UCSD-AML1 (cell line): ENCODE data around the gene ANKMY1.

Experiments used
- DNase-seq: peaks from one replicate; lab custom pipeline; 2025; ENCODE audit not compliant: unreplicated experiment; lab: John Stamatoyannopoulos, UW

Gene ANKMY1

DNA sequence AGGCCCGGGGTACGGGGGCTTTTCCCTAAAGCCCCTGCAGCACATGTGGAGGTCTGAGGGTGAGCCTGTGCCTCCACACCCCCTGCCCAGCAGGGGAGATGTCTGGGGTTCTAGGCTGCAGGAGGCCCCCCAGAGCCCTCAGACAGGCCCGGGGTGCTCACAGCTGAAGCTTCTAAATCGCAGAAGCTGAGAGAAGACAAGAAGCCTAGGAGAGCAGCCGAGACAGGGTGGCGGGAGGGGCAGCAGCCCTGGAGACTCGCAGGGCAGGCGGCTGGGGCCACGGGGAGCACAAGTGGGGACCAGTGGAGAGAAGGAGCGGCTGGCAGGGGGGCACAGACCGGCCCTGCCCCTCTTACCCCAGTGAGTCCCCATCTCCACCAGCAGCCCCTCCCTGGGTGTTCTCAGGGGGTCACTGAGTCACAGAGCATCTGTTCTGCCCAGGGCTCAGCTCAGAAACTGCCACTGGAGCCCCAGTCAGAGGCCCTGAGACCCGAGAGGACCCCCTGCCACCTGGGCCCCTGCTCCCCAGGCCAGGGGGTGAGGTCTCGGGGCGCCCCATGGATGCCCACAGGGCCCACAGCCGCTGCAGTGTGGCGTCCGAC is 96.2 kb downstream of the ANKMY1 start:
- DNase-seq: no peak

DNA sequence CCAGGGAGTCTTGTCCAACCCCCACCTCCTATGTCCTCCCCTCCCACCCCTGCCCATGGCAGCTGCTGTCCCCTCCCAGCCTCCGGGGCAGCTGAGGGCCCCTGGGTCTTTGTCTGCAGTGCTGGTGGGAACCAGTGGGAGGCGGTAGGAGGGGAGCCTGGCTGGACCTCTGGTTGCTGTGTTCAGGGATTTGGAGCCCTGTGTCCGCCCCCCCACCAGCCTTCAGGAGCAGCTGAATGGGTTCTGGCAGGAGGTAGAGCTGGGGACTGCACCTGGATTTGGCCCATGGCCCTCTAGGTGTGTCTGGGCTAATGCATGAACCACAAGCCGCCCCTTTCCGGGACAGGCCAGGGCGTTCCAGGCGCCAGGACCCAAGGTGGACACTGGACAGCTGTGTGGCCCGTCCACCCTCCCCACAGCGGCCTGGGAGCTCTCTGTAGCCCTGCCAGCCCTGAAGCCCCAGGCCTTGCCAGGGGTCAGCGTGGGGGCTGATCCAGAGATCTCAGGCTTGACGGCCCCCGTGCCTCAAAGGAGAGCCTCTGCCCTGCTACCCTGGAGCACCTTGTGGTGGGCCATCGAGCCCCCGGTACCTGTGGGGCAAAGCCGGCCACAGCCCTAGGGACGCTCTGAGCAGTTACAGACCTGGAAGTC is 96.9 kb downstream of the ANKMY1 start:
- DNase-seq: no peak

DNA sequence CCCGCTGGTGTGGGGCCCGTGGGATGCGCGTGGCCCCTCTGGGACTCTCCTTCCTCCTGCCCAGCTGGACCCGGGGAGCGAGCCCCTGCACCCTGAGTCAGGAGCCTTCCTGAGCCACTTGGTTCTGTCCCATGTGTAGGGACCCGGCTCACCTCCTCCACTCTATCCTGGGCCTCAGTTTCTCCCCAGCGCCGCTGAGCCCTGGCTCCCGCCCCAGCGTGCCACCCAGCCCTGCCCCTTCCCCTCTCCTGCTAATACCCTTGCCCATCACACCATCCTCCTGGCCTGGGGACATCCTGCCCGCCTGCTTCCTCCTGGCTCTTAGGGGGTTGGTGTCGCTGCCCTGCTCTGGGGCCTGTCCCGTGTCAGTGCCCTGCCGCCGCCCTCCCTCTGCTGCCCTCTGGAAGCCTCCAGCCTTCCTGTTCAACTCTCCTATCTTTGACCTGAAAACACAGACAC is 97.5 kb downstream of the ANKMY1 start:
- no peak for DNase-seq

DNA sequence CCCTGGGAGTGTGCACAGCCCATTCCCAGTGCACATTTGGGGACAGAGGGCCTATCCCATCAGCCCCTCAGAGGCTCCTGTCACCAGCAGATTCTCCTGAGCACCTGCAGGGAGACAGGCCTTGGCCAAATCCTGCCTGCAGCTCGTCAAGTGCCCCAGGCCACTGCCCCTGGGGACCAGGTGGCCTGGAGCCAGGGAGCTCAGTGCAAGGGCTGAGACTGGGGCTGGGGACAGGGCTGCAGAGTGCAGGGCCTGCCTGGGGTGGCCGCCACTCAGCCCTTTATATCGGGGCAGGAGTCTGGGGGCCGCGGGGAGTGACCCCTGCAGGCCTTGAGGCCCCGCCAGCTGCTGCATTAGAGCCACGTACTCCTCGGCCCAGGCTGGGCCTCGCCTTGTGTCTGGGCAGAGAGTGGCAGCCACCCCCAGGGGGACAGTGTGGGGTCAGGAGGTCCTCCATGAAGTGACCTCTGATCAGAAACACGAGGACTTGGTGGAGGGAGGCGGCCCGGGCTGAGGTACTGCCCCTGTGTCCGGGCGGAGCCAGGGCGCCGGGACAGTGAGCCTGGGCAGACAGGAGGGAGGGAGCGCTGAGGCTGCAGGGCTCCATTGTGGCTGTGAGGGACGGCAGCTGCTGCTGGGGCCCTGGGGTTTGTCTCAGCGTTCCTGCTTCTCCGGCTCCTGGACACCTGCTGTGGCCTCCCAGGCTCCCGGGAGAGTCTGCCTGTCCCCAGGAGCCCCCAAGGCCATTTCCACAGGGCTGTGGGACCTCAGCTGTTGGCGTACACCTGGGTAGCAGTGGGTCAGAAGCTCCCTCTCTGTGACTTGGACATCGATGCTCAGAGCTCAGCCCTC is 98.2 kb downstream of the ANKMY1 start:
- no peak for DNase-seq

DNA sequence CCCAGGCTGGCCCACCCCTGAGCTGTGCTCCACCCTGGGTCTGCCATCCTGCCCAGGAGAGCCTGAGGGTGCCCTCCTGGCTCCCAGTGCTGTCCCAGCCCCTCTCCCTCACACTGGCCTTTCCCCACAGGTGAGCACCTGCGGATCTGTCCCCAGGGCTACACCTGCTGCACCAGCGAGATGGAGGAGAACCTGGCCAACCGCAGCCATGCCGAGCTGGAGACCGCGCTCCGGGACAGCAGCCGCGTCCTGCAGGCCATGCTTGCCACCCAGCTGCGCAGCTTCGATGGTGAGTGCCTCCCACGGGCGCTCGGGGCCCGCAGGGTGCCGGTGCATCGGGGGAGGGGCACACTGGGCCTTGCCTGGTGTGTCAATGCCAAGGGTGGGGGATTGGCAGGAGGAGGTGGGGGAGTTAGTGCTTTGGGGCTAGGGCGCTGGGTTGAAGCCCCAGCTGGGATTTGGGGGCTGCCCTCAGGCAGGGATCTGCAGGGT is 98.8 kb downstream of the ANKMY1 start:
- no peak for DNase-seq

DNA sequence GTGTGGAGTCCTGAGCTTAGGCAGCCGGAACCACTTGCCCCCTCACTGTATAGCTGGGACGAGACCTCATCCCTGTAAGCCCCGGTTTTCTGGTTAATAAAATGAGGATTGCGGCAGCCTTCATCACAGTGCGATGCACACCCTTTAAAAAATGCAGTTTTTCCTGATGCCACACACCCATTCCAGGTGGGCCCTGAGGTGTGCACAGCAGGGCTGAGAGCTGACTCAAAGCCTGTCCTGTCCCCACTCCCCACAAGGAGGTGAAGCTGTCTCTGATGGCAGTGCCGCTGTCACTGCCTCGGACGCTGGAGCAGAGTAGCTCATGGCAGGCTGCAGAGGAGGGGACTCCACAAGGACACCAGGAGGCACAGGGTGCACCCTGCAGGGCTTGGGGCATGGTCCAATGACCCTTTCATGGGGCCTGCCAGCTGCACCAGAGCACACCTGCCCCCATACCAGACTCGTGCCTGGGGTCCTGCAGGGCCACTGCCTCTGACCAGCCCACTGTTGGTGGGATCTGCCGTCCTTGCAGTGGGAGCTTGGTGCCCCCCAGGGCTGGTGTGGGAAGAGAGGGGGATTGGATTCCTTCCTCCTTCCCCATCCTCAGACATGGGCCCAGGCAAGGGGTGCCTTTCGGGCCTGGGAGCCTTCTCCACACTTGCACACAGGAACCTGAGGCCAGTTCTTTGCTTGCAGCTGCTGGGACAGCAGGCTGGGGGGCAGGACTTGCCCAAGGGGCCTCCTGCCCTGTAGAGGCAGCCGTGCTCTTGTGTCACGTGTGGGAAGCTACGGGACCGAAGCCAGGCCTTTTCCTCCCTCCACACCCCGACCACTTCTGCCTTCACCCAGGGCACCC is 99.5 kb downstream of the ANKMY1 start:
- DNase-seq: no peak

DNA sequence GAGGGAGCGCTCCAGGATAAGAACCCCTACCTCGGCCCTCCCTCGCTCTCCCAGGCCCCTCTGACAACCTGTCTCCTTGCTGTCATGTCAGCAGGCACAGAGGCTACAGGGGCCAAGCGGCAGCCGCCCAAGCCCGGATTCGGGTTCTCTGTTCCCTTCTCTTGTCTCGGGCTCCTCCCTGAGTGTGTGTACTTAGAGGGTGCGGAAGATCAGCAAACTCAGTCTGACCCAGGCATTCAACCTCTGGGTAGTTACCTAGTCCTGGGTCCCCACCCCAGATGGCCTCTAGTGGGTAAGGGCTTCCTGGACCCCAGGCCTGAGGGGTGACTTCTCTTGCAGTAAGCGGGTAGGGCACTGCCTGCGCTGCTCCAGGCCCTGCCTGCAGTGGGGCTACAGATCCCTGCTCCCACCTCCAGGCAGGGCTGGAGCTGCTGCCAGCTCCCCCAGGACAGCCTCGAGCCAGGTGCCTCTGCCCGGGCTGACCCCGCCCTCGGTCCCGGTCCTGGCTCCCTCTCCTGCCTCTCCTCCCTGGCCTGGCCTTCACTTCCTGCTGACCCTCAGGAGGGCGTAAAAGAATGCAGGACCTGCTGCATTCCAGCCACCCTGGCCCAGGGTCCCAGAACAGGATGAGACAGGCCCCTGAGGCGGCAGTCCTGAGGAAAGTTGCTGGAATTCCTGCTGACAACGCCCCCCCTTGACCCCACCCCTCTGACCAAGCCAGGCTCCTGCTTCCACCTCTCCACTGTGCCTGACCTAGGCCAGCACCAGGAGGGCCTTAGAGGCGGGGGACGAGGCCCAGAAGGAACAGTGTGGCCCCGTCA is 100.4 kb downstream of the ANKMY1 start:
- no peak for DNase-seq

DNA sequence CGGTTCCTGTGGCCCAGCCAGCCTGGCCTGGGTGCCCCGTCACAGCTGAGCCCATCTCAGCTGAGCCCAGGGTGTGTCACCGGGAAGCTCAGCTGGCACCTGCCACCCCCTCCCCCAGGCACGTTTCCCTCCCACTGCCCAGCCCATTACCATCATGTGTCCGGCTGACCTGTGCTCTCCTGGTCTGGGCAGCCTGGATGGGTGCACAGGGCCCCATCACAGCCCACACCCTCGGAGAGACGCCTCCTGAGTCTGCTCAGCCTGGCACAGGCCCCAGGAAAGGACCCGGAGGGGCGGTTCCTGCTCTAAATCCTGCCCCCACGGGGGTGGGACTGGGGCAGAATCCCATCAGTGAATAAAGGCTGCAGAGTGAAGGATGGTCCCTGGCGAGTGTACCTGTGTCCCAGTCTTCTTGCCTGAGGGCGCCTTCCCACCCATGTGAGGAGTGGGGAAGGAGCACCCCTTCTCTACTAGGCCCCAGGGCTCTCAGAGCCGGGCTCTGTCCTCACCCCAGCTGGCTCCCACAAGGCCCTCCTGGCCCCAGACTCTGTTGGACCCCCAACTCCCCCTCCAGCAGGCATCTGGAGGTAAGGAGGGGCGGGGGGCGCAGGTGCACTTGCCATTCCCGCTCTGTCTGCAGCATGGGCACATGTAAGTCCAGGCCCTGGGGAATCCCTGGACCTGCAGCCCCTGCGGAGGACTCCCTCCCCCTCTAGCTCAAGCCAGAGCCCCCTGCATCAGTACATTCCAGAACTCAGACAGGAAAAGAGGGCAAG is 101.2 kb downstream of the ANKMY1 start:
- DNase-seq: no peak

DNA sequence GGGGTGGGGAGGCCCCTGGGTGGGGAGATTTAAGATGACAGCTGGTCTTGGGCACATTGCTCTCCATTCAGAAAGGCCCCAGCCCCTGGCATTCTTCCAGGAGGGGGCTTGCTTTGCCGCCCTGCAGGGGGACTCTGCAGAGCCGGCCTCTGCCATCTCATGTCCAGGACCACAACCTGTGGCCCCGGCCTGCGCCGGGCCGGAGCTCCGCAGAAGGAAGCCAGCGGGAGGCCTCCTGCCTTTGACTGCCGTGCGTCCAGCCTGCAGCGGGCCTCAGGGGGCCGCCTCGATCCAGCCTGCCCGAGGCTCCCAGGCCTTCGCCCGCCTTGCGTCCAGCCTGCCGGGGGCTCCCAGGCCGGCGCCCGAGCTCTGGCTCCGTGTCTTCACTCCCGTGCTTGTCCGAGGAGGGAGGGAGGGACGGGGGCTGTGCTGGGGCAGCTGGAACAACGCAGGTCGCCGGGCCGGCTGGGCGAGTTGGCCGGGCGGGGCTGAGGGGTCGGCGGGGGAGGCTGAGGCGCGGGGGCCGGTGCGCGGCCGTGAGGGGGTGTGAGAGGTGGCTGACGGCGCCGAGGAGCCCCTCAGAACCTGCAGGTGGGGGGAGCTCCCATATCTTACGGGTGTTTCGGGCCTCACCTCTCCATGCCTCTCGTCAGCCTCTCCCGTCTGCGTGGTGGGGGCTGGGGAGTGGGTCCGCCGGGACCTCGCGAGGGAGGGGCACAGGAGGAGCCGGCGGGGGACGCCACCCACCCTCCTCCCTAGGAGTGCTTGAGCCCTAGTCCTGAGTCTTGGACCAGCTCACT is 101.9 kb downstream of the ANKMY1 start:
- DNase-seq: no peak

DNA sequence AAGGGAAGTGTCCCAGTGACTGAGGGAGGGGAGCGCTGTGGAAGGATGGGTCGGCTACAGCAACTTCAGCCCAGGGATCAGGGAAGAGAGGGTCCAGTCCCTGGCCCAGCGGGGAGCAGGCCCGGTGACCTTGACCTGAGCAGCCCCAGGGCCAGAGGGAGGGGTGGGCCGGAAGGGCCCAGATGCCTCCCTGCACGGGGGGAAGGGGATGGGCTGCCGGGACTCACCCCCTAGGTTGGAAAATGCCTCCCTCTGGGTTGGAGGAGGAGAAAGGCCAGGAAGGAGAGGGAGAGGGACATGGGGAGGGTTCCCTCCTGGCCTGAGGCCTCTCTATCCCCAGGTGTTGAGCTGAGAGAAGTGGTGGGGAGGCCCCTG is 102.5 kb downstream of the ANKMY1 start:
- DNase-seq: no peak

DNA sequence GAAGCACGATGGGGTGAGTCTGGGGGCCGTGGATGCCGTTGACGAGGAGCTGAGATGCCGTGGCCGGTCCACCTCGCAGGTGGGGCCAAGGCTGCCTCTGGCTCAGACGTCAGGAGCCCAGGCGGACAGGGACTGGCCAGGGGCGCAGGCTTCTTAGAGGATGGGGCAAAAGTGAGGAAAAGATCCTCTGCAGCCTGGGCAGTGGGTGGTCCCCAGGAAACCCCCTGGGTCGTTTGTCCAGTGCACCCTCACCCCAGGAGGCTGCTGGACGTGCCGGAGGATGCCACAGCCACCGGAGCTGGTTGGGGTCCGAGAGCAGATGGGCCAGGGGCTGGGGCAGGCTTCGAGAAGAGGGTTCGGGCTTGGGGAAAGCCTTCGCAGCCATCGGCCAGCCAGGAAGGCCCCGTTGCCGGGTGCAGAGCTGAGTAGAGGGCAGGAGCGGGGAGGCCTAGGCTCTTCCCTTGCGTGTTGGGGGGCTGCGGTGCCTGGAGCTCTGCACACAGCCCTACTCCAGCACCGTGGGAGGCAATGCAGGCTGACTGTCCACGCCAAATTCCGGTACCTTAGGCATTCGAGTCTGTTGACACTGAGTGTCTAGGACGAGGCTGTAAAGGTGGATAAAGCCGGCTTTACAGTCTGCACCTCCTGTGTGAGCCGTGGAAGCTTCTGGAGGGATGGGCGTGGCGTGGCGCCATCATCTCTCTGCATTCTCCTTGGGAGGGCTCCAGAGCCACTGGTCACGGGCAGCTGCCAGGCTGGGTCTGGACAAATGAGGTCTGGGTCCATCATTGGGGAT is 103.5 kb downstream of the ANKMY1 start:
- no peak for DNase-seq

DNA sequence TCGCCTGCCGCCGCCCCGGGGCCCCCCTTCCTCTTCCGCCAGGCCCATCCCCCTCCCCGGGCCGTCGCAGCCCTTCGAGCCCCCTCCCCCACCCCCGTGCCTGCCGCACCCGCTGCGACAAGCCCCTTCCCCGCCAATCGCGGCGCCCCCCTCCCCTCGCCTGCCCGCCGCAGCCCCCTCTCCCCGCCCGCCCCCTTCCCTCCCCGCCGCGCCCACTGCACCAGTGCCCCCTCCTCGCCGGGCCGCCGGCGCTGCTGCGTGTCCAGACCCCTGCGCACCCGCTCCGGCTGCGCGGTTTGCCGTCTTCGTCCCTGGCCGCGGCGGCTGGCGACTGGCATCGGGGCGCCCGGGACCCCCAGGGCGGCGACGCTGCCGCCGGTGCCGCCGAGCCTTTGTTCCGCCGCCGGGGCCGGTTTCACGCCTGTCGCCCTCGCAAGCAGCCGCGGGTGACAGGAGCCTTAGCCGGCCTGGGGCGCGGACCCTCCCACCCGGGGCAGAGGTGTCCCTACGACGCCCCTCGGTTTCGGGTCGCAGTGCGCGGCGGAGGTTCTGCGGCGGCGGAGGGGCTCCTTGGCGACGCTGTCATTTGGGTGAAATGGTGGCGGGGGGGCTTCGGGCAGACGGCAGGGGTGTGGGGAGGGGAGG is 104.2 kb downstream of the ANKMY1 start:
- no peak for DNase-seq

DNA sequence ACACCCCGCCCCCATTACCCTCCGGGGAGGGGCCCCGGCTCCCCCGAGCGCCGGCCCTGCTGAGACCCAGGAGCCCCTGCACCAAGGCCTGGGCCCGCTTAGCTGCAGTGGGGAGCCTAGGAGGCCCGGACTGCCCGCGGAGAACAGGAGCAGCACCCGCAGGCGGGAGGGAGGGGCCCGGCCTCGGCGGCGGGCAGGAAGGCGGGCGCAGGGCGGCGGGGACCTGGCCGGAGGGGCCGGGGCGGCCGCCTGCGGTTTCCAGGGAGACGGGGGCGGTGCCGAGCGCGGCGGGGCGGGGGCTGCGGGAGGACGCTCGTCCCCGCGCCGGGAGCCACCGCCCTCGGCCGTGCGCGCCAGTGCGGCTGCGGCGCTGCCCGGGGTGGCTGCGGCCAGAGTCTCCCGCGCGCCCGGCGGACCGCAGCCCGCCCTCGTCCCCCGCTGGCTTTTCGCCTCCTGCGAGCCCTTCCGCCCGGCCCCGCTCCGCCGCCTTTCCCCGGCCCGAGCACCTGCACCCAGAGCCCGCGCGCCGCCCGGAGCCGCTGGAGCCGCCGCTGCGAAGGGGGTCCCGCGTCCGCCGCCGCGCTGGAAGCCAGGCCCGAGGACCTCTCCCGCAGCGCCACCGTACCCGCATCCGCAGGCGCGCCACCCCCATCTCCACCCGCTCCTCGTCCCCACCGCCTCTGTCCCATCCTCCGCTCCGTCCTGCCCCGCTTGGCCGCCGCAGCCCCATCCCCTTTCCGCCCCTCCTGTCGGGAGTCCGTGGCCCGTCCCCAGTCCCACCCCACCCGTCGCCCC is 105.1 kb downstream of the ANKMY1 start:
- peak; percentile 23 for DNase-seq

DNA sequence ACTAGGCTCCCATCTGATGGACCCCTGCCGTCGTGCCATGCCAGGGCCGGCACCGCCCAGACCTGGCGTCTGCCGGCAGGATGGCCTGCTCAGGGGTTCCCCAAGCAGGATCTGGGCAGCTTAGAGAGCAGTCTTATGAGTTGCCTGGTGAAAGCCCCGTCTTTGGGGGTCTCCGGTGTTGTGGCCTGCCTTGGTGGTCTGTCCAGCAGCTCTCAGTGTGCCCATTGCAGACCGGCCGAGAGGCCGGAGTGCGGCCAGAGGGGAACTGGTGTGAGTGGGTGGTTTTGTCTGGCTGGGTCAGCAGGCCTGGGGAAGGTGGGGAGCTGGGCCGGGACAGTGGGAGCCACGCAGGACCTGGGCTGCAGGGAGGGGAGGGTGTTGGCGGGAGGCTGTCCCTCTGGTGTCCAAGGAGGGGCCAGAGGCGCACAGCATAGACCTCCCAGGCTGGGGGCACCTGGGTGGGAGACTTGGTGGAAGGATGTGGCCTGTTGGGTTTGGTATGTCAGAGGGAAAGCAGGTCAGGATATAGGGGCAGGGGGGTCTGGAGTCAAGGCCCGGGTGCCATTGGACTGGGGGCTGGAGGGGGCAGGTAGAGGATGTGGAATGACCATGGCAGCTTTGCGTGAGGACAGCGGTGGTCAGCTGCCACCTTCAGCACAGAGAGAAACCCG is 105.9 kb downstream of the ANKMY1 start:
- no peak for DNase-seq

DNA sequence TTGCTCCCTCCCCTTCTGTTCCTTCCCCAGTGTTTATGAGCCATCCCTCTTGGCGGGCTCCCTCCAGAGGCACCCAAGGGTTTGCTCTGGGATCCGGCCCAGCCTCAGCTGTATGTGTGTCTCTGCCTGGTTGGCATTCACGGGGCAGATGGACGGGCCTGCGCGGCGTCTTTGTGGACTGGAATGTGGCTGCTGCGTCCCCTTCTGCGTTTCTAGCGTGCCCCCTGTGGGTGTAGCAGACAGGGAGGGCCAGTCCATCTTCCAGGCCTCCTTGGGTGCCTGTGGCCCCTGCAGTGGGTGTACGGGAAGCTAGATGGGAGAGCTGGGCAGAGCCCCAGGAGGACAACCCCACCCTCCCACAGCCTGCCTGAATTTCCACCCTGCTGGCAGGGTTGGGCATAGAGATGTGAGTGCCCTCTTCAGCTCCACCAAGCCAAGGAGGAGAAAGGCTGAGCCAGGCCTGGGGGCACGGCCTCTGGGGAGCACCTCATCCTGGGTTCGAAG is 106.6 kb downstream of the ANKMY1 start:
- DNase-seq: no peak
